SU-DHL-6 (cell line): Measurements from ENCODE around the gene SRGN.

Experiments used
- CTCF ChIP-seq: fragments of 200-600 bp; sonication (generic); IDR thresholded peaks from one replicate; pipeline ENCODE4 v1.5.1; 2017; ENCODE audit warnings: antibody characterized with exemption, mild to moderate bottlenecking, low read length, moderate library complexity; ENCODE audit not compliant: insufficient read depth, poor library complexity, severe bottlenecking
- EZH2phosphoT487 ChIP-seq: fragments of 200-600 bp; sonication (generic), shearing (Covaris generic); conservative IDR thresholded peaks from 2 replicates; pipeline ENCODE4 v1.6.1; 2018; ENCODE audit warnings: mild to moderate bottlenecking, antibody characterized with exemption, low read length, moderate library complexity, mixed read lengths

DNA sequence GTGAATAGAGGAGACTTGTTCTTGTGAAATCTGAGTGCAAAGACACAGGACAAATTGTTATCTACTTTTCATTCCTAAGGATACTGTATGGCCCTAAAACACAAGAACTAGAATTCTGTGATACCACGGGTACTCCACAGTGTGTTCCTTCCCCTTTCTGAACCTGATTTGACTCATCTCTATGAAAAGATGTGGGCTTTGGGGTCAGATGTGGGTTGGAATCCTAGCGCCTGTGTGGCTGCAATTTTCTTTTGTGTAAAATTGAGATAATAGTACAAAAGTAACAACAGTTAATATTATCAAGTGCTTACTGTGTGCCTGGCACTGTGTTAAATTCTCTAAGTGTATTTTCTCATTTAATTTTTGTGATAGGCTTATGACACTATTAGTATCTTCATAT is 8.1 kb downstream of the SRGN start:
- no peak for TF ChIP-seq CTCF
- TF ChIP-seq EZH2phosphoT487 = no peak
